SHP77 treated with DMSO at 0.1 percent for 48 hours (cell line): ENCODE measurements around the gene CACNB4.
"Not testable (repeated sequence)": the region's sequence is repeated elsewhere in the genome, so short reads cannot be mapped to it uniquely, and the experiment has no call there.

Experiments used
- DNase-seq: peaks from one replicate; lab custom pipeline; 2025; lab: John Stamatoyannopoulos, UW

CACNB4 gene

DNA sequence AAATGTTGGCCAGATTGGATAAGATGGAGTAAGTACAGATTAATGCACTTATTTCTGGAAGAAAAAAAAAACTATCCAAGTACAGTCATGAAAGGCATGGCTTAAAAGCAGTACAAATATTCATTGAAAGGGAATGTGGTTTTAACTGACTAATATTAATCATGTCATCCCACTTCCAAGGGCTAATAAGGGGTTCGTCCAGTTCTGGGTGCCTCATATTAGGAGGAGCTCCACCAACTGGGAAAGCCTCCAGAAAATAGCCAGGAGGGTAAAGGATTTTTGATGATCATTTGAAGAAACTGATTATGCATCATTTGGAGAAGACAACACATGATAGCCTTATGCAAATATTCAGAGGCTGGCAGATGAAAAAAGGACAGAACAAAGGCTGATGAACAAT, 155.4 kb downstream of the CACNB4 start:
- no peak for DNase-seq

DNA sequence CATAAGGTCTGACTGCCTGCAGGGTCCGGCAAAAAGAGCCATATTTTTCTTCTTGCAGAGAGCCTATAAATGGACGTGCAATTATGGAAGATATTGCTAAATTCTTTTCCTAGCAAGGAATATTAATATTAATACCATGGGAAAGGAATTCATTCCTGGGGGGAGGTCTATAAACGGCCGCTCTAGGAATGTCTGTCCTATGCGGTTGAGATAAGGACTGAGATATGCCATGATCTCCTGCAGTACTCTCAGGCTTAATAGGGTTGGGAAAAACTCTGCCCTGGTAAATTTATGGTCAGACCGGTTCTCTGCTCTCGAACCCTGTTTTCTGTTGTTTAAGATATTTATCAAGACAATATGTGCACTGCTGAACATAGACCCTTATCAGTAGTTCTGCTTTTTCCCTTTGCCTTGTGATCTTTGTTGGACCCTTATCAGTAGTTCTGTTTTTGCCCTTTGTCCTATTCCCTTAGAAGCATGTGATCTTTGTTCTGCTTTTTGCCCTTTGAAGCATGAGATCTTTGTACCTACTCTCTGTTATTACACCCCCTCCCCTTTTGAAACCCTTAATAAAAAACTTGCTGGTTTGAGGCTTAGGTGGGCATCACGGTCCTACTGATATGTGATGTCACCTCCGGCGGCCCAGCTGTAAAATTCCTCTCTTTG, 156.2 kb downstream of the CACNB4 start:
- not testable (repeated sequence) for DNase-seq

DNA sequence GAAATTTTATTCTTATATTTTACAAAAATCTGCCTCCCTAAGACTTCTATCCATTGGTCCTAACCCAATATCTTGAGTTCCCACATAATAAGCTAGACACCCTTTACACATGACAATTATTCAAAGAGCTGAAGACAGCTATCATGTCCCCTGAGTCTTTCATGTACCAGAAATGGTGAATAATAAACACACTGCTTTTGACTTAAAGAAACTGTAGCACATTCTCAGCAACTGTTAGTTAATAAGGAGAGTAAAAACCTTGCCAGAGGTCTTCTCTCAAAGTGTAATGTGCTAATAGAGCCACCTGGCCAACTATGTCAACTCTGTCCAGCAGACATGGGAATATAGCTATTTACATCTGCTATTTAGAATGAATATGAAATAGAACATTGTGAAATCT, 160.9 kb downstream of the CACNB4 start:
- DNase-seq: no peak

DNA sequence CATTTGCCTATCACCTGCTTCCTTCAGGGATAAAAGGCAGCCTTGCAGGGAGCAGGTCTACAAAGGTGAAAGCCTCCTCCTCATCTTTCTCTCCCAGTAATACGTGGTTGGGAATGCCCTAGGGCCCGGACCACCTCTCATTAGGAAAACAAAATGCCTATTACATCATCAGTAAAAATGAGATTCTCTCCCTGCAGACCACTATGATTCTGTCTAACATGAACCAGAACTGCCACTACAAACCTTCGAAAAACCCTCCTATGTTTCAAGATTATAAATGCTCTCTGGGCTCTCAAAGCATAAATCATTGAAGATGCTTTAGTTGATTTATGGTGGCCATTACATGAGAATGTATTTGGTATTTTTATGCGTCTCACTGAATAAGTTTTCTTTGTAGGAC, 162.2 kb downstream of the CACNB4 start:
- DNase-seq: no peak

DNA sequence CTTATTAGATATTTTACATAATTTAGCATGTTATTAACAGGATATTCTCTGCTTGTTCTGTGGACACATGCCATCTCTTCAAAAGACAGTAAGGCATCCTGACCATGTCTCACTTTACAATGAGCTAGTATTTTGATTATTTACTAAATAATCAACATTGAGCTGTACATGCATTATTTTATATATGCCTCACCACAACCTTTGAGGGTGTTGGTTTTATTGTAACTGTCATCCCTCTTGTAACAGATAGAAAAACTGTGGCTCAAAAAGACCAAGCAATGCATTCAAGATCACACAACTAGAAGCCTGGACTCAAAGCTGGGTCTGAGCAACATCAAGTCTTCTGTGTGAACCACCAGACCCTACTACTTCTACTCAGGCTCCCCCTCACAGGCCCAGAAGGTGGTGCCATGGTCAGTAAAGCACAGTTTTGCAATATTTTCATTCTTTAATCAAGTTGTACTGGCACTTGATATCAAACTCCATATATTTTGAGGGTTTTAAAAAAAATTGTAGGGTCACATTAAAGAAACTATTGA, 165.5 kb downstream of the CACNB4 start:
- no peak for DNase-seq

DNA sequence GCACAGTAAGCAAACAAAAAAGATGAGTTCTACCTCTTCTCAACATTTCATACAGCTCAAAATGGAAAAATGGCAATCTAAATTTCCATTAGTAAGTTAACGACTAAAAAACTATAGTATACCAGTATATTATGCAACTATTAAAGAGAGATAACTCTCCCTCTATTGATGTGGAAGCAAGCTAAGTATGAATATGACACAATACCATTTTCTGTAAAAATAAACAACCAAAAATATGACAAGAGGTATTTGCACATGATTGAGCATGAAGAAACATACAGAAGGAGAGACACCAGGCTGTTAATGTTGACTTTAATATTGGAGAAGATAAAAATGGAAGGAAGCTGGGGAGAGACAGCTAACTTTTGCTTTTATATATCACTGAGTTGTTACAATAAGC, 167.1 kb downstream of the CACNB4 start:
- DNase-seq: no peak

DNA sequence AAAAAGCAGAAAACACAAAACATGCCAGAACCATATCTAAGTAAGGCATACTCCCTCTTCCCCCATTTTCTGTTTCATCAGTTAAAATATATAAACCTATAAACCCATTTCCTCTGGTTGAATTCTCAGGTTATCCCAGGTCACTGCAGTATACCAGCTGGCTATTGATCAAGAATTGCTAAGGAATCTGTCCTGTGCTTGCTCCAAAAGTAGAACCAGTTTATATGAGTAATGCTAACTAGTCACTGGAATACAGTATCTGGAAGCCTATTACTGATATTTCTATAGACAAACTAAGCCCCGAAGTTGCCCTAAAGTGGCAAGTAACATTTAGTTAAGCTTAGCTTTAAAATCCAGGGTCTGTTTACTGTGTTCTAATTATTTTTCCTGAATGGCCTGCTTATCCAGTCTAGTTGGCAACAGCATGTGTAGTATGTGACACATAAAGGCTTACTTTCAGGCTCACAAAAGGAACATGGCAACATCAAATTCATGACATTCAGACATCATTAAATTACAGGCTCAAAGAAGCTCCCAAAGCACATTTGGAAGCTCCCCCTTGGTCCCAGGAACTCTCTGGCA, 167.7 kb downstream of the CACNB4 start:
- DNase-seq: no peak

DNA sequence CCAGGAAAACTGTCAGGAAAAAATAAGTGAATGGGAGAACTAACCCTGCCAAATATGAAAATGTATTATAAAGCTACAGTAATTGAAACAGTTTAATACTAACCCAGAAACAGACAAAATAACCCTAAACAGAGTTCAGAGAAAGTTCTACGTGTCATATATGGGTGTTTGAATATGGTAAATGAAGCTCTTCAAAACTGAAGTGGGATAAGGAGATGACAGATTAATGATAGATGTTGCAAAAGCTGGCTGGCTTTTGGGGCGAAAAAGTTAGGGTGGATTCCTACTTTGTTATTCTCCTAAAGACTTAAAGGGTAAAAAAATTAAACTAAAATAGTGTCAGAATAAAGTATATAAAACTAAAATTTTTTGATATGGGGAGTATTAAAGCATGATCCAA, 168.8 kb downstream of the CACNB4 start:
- DNase-seq: no peak

DNA sequence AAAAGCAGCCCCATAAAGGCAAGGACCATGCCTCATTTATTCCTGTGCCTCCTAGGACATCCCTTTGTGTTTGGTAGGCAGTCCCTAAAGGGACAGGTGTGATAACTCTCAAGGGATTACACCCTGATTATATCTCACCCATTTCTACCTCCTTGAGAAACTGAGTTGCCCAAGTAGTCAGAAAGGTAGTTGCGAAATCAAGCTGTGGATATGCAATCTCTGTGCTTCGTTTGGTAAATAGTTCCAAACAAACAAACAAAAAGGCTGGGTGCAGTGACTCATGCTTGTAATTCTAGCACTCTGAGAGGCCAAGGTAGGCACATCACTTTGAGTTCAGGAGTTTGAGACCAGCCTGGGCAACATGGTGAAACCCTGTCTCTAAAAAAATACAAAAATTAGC, 170.5 kb downstream of the CACNB4 start:
- DNase-seq: no peak

DNA sequence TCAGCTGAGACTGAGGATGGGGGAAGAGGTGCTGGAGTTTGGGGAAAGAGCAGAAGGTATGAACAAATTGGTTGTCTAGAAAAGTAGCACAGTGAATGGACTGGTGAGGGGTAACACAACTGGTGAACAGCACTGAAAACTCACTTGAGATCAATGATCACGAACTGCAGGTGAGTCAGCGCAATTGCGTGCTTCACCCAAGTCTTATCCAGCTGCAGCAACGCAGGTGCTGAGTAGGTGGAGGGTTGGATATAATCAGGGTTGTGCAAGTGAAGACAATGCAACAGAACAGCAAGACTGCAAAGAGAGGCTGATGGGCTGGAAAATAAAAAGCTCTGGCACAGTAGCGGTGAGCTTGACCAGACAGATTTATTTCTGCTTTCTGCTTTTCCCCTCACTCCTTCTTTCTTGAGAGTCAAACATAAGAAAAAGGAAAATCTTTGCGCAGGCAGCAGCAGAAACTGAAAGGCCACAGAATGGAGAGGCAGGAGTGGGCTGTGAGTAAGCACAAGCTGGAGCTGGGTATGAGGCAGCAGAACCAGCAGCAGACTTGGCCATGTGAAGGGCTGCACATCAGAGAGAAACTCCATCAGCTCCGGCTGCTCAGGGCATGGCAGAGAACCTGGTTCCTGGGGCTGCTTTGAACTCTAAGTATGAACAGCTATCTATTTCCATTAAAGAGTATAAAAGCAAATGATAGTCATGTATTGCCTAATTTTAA, 171.2 kb downstream of the CACNB4 start:
- no peak for DNase-seq

DNA sequence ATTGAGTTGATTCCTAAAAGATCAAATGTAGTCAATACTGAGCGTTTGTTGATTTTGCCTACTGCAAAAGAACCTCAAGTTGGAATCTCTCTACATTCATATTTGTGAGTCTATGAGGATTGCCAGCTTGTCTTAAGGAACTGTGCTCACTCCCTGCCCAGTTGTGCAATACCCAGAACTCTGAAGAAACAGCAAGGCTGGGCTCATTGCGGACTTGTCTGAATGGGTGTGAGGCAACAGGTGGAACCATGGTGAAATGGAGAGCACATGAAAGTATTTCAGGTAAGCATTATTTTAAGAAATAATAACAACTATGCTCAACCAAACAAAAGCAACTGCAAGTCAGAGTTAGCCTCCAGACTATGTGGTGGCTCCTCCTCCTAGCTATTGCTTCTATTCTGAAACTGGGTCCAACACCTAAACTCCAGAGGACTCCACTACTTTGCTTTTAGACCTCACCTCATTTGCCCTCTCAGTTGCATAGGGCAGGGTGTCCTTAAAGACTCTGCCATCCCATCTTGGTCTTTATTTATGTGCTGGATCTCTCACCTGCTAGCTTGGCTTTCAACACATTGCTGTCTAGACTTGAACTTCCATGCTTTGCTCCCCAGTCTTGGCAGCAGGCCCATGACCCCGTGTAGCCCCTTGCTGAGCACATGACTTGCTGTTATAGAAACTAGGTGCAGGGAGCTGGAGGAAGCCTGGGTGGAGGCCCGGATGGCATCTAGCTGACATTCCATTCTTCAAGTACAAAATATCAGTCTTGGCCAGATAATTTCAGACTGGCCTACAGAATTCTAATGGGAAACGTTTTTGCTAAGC, 175.8 kb downstream of the CACNB4 start:
- no peak for DNase-seq

DNA sequence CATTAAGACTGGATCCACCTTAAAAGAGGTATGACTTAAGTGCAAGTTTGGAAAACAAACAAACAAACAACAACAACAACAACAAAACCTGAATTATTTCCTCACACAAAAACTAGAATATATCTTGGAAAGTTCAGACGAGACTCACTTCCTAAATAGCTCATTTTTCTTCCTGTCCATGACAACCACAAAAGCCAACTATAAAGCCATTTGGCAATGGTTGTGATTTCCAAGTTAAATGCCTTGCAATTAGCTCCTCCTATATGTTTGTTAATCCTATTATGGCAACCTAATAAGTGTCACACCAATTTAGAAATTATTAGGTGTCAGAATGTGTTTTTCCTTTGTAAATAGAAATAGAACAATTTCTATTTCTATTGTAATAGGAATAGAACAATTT, 179.1 kb downstream of the CACNB4 start:
- DNase-seq: no peak

DNA sequence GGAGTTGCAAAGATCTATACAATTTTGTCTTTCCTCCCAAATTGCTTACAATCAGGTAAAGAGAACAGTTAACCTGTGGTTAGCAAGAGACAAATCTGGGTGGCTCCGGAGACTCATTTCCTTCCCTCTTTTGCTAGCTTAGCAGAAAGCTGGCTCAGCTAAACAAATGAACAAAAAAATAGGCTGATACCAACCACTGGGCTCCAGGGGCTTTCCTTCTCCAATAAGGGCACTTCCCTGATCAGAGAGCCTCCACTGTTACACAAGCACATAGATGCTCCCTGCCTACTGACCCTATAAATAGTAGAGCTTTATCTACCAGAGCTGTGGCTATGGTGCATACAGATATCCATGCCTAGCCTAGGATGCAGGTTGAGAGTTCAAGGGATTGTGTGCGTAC, 180.5 kb downstream of the CACNB4 start:
- DNase-seq: no peak

DNA sequence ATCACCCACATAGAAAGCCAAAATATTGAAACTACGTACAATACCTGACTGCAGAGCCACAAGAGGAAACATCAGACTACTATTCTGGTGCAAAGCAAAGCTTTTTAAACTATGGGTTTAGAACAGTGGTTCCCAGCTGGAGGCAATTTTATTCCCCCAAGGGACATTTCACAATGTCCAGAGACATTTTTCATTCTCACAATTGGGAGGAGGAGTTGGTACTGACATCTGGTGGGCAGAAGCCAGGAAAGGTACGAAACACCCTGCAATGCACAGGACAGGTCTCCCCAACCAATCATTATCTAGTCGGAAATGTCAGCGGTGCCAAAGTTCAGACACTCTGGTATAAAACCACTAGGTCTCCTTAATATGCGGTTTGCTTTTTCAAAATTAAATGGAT, 182.2 kb downstream of the CACNB4 start:
- DNase-seq: no peak

DNA sequence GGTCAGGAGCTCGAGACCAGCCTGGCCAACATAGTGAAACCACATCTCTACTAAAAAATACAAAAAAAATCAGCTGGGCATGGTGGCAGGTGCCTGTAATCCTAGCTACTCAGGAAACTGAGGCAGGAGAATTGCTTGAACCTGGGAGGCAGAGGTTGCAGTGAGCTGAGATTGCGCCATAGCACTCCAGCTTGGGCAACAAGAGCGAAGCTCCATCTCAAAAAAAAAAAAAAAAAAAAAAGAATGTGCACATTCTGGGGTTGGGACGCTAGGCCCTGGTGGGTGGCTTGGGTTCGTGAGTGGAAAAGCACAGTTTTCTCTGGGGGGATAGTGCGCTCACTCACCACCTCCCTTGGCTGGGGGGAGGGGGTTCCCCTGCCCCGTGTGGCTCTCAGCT, 183.2 kb downstream of the CACNB4 start:
- not testable (repeated sequence) for DNase-seq

DNA sequence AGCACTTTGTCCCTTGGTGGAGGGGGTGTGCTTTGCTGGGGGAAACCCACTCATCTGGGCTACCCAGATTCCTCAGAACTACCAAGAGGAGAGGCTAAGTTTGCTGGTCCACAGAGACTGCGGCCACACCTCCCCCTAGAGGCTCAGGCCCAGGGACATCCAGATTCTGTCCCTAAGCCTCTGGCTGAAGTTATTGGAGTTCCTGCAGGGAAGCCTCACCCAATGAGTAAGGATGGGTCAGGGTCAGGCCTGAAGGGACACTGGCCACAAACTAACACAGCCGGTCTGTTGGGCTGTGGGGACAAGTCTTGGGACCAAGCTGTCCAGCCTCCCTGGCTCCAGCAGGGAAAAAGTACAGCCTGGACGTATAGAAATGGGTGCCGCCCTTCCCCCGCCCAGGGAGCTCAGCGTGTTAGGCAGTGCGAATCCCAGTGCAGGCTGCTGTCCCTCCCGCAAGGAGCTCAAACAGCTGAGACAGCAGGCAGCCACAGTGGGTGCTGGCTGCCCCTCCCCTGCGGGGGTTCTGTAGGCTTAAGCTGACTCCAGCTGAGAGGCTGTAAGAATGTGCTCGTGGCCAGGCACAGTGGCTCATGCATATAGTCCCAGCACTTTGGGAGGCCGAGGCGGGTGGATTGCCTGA, 183.7 kb downstream of the CACNB4 start:
- no peak for DNase-seq

DNA sequence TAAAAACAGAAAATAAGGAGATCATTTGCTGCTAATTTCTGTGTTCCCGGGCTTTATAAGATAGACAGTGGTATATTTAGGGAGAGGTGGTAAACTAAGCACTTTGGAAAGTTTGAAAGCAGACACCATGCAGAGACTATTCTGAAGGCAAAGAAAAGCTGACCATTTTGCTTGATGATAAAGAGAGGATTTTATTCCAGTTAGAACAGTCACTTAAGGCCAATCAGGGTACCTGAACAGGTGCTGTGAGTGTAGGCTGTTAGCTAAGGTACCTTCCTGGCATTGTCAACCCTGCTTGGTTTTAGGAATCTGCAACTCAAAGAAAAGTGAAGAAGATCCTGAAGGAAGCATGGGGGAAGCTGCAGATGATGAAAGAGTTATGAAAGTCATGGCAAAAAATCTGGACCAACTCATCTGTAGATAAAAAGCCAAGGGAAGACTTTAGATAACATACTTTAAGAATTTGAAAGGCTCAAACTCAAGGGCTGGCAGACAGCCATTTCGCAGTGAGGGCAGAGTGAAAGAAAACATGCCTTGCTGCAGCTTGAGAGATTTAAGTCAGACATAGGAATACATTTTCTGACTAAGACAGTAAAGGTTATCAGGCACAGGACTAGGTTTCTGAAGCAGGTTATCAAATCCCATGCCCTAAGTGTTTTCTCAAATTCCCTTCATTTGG, 190.5 kb downstream of the CACNB4 start:
- DNase-seq: no peak

DNA sequence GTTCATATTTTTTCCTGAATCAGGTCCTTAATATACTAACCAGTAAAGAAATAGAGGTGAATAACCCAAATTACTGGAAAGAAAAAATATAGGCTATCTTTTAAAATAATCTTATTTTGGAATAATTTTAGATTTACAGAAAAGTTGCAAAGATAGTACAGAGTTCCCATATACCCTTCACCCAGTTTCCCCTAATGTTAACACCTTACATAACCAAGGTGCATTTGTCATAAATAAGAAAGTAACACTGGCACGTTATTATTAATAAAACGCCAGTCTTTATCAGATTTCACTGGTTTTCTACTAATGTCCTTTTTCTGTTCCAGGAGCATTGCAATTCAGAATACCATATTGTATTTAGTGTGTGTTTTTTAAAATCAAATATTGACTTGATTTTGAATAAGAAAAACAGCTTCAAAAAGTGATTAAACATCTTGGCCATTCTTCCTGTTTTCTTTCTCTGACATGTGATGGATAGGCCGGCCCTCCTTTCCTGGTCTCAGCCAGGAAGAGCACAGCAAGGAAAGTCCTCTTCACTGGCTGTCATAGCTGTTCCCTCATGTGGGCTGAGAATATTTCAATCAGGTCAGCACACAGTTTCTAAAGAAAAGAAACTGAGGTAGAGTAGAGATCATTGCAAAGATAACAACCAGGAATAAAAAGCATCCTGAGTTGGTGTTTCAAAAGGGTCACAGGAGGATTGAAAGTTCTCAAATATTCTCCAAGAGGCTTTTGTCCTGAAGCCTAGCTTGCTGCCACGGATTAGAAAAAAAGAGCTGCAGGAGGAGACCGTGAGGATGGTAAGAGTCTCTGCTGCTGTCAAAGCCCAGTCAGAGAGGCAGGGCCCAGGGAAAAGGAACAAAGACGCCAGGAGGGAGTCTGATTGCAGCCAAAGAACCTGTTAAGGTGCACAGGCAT, 191.3 kb downstream of the CACNB4 start:
- no peak for DNase-seq

DNA sequence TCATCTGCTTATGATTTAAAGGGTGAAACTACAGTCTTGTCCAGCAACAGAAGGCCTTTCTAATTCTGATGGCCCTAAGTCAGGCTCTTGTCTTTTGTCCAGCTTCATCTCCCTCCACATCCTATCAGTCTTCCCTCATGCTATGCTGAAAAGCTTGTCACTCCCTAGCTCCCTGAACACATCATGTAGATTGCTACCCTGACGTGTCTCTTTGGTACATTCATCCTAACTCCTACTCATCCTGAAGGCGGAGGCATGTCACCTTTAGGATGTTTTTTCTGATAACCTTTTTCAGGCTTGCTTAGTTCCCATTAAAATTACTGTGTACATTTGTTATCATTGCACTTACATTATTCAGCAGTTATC, 192.2 kb downstream of the CACNB4 start:
- no peak for DNase-seq

DNA sequence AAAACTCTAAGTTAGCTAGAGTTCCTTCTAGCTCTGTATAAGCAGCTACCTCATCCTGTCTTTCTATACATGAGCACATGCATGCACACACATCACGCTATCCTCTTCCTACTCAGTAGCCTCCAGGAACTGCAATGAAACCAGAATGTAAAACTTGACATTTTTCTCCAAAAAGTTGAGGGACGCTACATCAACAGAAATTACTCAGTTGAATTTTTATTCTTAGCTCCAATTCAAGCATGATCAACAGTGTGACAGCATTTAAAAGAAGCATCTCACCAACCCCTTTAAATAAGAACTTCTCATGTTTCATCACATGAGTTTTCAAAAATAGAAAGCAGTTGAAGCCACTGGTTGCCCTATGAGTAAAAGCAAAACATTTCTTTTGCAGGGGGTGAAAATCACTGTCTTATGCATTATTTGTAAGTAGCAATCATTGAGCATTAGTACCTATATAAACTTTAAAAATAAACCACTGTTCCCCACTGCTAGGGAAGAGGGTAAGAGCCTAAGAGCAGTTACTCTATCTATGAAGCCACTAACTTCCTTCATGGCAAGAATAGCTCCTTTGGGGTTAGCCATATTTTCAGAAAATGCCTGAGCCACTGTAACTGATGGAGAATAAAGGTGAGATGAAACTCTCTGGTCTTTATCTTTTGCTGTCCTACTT, 192.7 kb downstream of the CACNB4 start:
- DNase-seq: no peak
